GM19328 (cell line): Measurements from ENCODE around the gene GPR33.
"Not testable (repeated sequence)": the region's sequence is repeated elsewhere in the genome, so short reads cannot be mapped to it uniquely, and the experiment has no call there.

Experiments used
- ATAC-seq: cut with Tn5 transposase; IDR thresholded peaks from one replicate; pipeline ENCODE4 v1.9.1; 2021; ENCODE audit warnings: mild to moderate bottlenecking, moderate library complexity; ENCODE audit not compliant: unreplicated experiment

Gene GPR33

GRCh38 chr14:31487886-31488285 lies at the start of gene GPR33:
TSS of gene GPR33 (minus strand) at chr14:31488039. CDS start at chr14:31483965, 4,074 bp downstream.
- no peak for ATAC-seq

- ATAC-seq = no peak
Observed at GRCh38 chr14:31536201-31536960, 48.5 kb upstream of the GPR33 start.

GRCh38 chr14:31530136-31530535 lies 42.3 kb upstream of the GPR33 start:
- no peak for ATAC-seq

- no peak for ATAC-seq
Observed at GRCh38 chr14:31529053-31529452, 41.2 kb upstream of the GPR33 start.

GRCh38 chr14:31527546-31527945 lies 39.7 kb upstream of the GPR33 start:
- ATAC-seq = no peak

- ATAC-seq = no peak
Observed at GRCh38 chr14:31527087-31527486, 39.2 kb upstream of the GPR33 start.

- no peak for ATAC-seq
Observed at GRCh38 chr14:31510855-31511254, 23.0 kb upstream of the GPR33 start.

- ATAC-seq = no peak
Observed at GRCh38 chr14:31510222-31510621, 22.4 kb upstream of the GPR33 start.

GRCh38 chr14:31508135-31508534 lies 20.3 kb upstream of the GPR33 start:
- ATAC-seq = no peak

GRCh38 chr14:31505411-31505810 lies 17.6 kb upstream of the GPR33 start:
- ATAC-seq = no peak

GRCh38 chr14:31501870-31502269 lies 14.0 kb upstream of the GPR33 start:
- ATAC-seq = no peak

GRCh38 chr14:31492759-31493498 lies 5.1 kb upstream of the GPR33 start:
- no peak for ATAC-seq

- ATAC-seq = peak; percentile 72
Observed at GRCh38 chr14:31489691-31490090, 1.9 kb upstream of the GPR33 start.

GRCh38 chr14:31486764-31487163 lies 1.1 kb downstream of the GPR33 start:
- no peak for ATAC-seq

- ATAC-seq = no peak
Observed at GRCh38 chr14:31484754-31485153, 3.1 kb downstream of the GPR33 start.

- no peak for ATAC-seq
Observed at GRCh38 chr14:31480156-31480555, 7.7 kb downstream of the GPR33 start.

- no peak for ATAC-seq
Observed at GRCh38 chr14:31479027-31479426, 8.8 kb downstream of the GPR33 start.

- ATAC-seq = no peak
Observed at GRCh38 chr14:31477248-31477647, 10.6 kb downstream of the GPR33 start.

GRCh38 chr14:31476131-31476866 lies 11.5 kb downstream of the GPR33 start:
- ATAC-seq = no peak

GRCh38 chr14:31466554-31466953 lies 21.3 kb downstream of the GPR33 start:
- no peak for ATAC-seq

- ATAC-seq = no peak
Observed at GRCh38 chr14:31465111-31465510, 22.7 kb downstream of the GPR33 start.

- not testable (repeated sequence) for ATAC-seq
Observed at GRCh38 chr14:31462450-31462849, 25.4 kb downstream of the GPR33 start.
